OCI-LY3 (cell line): ENCODE data around the gene MAP3K5.

Source experiments
- H2AFZ ChIP-seq: fragments of 200-600, 300-600 bp; shearing (Covaris generic); 2 replicates; pipeline ENCODE4 v1.6.0; 2014; ENCODE audit warnings: antibody characterized with exemption, low read depth, low read length
- H3K27ac ChIP-seq: fragments of 200-600, 300-600 bp; sonication (generic); 2 replicates; pipeline ENCODE4 v1.5.1; 2014; ENCODE audit warnings: mild to moderate bottlenecking, low read length, moderate library complexity, mixed read lengths
- H3K27me3 ChIP-seq: fragments of 200-600, 300-600 bp; sonication (generic); 2 replicates; pipeline ENCODE4 v1.6.1; 2014; ENCODE audit warnings: low read depth, low read length, mixed read lengths
- H3K36me3 ChIP-seq: fragments of 200-600, 300-600 bp; sonication (generic); replicated peaks from 2 replicates; pipeline ENCODE3; 2014; ENCODE audit warnings: low read depth, low read length, mixed read lengths
- H3K4me1 ChIP-seq: fragments of 300-600, 200-600 bp; sonication (generic); 2 replicates; pipeline ENCODE4 v1.6.1; 2014; ENCODE audit warnings: low read length, mixed read lengths
- H3K4me2 ChIP-seq: fragments of 200-600, 300-600 bp; sonication (generic); 2 replicates; pipeline ENCODE4 v1.6.1; 2014; ENCODE audit warnings: low read length, mixed read lengths
- H3K4me3 ChIP-seq: fragments of 300-600, 200-600 bp; sonication (generic); 2 replicates; pipeline ENCODE4 v1.5.1; 2014; ENCODE audit warnings: antibody characterized with exemption, mild to moderate bottlenecking, low read length, moderate library complexity
- H3K79me2 ChIP-seq: fragments of 300-600, 200-600 bp; shearing (Covaris generic); 2 replicates; pipeline ENCODE4 v1.6.1; 2014; ENCODE audit warnings: mild to moderate bottlenecking, low read length, mixed read lengths
- H3K9ac ChIP-seq: fragments of 300-600, 200-600 bp; shearing (Covaris generic); 2 replicates; pipeline ENCODE4 v1.6.0; 2014; ENCODE audit warnings: mild to moderate bottlenecking, low read length, moderate library complexity
- H3K9me3 ChIP-seq: fragments of 200-600, 300-600 bp; shearing (Covaris generic); 2 replicates; pipeline ENCODE4 v1.6.1; 2014; ENCODE audit warnings: low read length, mixed read lengths; ENCODE audit not compliant: insufficient read depth
- H4K20me1 ChIP-seq: fragments of 200-600, 300-600 bp; sonication (generic); 2 replicates; pipeline ENCODE4 v1.6.1; 2016; ENCODE audit warnings: low read length, mixed read lengths; ENCODE audit not compliant: insufficient read depth
- EZH2phosphoT487 ChIP-seq: fragments of 200-600 bp; shearing (Covaris generic); IDR thresholded peaks from 2 replicates; pipeline ENCODE4 v1.6.1; 2018; ENCODE audit warnings: antibody characterized with exemption, mixed run types, low read depth
- TF ChIP-seq, protein P1 (sequence below): fragments of 200-600, 300-600 bp; sonication (generic); IDR thresholded peaks from 2 replicates; pipeline ENCODE4 v1.5.1; 2014; ENCODE audit warnings: antibody characterized with exemption, low read length, low read depth

MAP3K5 gene

DNA sequence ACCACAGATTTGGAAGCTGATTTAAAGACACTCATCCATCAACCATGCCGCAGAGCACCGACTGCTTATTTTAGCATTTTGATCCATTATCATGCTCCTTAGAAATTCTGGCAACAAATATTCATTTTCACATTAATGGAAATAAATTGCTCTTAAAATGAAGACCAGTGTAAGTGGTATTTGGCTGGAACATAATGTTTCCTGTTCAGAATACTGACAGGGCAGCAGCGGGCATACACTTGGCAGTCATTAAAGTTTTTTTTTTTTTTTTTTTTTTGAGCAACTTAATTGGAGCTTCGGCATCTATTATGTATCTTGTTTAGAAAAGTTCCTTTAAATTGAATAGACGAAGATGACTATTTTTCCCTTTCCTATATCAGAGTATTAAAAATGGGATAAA, 47.4 kb downstream of the MAP3K5 start:
- Histone ChIP-seq H3K27ac (no peak overlapping the region), H3K9ac (no peak overlapping the region), H3K9me3 (no peaks in the 10 kb centered on the region), H3K4me1 (no peaks in the 10 kb centered on the region), H3K36me3 (no peaks in the 10 kb centered on the region), H3K4me2 (no peak overlapping the region), H4K20me1 (no peaks in the 10 kb centered on the region), H3K4me3 (no peak overlapping the region), H3K79me2 (no peaks in the 10 kb centered on the region), H2AFZ (no peak overlapping the region), H3K27me3 (no peaks in the 10 kb centered on the region)
- TF ChIP-seq EZH2phosphoT487: no peak
- TF ChIP-seq, protein P1, sequence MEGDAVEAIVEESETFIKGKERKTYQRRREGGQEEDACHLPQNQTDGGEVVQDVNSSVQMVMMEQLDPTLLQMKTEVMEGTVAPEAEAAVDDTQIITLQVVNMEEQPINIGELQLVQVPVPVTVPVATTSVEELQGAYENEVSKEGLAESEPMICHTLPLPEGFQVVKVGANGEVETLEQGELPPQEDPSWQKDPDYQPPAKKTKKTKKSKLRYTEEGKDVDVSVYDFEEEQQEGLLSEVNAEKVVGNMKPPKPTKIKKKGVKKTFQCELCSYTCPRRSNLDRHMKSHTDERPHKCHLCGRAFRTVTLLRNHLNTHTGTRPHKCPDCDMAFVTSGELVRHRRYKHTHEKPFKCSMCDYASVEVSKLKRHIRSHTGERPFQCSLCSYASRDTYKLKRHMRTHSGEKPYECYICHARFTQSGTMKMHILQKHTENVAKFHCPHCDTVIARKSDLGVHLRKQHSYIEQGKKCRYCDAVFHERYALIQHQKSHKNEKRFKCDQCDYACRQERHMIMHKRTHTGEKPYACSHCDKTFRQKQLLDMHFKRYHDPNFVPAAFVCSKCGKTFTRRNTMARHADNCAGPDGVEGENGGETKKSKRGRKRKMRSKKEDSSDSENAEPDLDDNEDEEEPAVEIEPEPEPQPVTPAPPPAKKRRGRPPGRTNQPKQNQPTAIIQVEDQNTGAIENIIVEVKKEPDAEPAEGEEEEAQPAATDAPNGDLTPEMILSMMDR: no peak

DNA sequence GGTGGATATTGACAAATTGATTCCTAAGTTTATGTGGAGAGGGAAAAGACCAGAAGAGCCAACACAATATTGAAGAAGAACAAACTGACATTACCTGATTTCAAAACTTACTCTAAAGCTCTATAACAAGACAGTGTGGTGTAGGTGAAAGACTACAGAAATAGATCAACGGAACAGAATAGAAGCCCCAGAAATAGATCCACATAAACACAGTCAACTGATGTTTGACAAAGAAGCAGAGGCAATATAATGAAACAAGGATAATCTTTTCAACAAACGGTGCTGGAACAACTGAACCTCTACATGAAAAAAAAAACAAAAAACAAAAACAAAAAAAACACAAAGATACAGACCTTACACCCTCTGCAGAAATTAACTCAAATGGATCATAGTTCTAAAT, 50.2 kb downstream of the MAP3K5 start:
- no peak overlapping the region for H3K9ac ChIP-seq
- H4K20me1 ChIP-seq: no peaks in the 10 kb centered on the region
- H3K9me3 ChIP-seq: no peaks in the 10 kb centered on the region
- no peaks in the 10 kb centered on the region for H3K27me3 ChIP-seq
- no peak overlapping the region for H2AFZ ChIP-seq
- TF ChIP-seq EZH2phosphoT487: no peak
- TF ChIP-seq, protein P1: no peak
- no peak overlapping the region for H3K4me2 ChIP-seq
- H3K36me3 ChIP-seq: no peaks in the 10 kb centered on the region
- no peak overlapping the region for H3K27ac ChIP-seq
- H3K4me1 ChIP-seq: no peaks in the 10 kb centered on the region
- no peak overlapping the region for H3K4me3 ChIP-seq
- no peaks in the 10 kb centered on the region for H3K79me2 ChIP-seq

DNA sequence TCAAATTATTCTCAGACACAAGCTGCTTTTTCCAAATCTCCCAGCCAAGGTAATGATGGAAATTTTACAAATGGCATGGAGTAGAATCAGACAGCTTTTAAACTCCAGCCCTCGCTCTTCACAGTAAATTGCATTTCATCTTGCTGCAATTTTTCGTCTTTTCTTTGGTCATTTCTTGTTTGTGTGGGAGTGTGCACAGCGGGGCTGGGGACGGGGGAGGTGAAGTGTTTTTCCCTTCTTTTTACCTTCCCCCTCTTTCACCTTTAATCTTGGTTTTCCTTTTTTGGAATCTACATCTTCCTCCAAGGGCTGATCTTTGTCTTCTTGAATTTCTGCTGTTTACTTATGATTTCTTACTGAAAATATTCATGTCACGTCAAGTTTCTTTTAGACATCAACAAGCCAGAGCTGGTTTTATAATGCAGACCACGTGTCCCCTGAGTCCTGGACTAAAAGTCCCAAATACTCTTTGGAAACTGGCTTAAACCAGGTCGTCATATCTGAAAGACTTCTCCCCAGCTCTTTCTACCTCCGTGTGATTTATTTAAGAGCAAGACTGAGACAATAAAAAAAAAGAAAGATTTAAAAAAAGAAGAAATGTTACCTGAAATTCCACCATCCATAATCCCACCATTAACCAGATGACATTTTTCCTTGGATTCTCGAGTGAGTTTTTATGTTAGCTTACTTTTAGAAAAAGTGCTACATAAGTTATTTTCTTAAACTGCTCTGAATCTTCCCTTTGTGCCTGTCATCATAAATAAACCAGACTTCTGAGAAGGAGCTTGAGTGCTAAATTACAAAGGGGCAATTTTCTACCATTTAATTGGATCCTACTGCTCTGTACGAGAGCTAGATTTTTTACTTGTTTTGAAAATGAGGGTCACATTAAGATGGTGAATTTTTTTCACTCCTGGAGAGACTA, 52.0 kb downstream of the MAP3K5 start:
- Histone ChIP-seq H3K36me3 (no peaks in the 10 kb centered on the region), H3K4me3 (no peak overlapping the region), H3K9me3 (no peaks in the 10 kb centered on the region), H3K79me2 (no peaks in the 10 kb centered on the region), H3K4me1 (no peaks in the 10 kb centered on the region), H4K20me1 (no peaks in the 10 kb centered on the region), H3K27ac (no peak overlapping the region), H3K4me2 (no peak overlapping the region), H3K27me3 (no peaks in the 10 kb centered on the region), H3K9ac (no peak overlapping the region), H2AFZ (no peak overlapping the region)
- TF ChIP-seq EZH2phosphoT487: no peak
- TF ChIP-seq, protein P1: no peak

DNA sequence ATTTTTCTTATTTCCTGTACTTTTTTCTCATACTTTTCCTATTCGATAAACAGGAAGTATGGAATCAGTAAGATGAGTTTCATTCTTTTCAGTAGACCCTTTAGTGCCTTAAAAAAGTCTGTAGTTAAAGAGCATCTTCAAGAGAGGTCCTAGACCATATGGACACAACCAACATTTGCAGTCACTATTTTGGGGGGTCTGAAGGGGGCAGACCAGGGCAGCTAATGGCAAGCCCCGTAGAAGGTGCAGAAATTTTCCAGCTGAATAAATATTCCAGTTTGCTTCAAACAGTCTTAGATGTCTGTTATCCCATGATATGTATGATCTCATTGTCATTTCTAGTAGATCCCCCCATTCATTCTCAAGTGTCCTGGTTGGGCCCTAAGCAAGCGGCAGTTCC, 52.8 kb downstream of the MAP3K5 start:
- H3K4me3 ChIP-seq: no peak overlapping the region
- H3K36me3 ChIP-seq: no peaks in the 10 kb centered on the region
- no peak overlapping the region for H3K9ac ChIP-seq
- H3K79me2 ChIP-seq: no peaks in the 10 kb centered on the region
- no peaks in the 10 kb centered on the region for H3K4me1 ChIP-seq
- H3K27me3 ChIP-seq: no peaks in the 10 kb centered on the region
- TF ChIP-seq, protein P1: no peak
- no peak for TF ChIP-seq EZH2phosphoT487
- no peak overlapping the region for H2AFZ ChIP-seq
- H3K9me3 ChIP-seq: no peaks in the 10 kb centered on the region
- no peak overlapping the region for H3K4me2 ChIP-seq
- H4K20me1 ChIP-seq: no peaks in the 10 kb centered on the region
- H3K27ac ChIP-seq: no peak overlapping the region
